Measurements from ENCODE around the gene CDKN2B-AS1. TPM values are rescaled to one million over a fixed set of nuclear protein-coding genes. Genes with fewer than 3 reads are reported as not detected.

The CDKN2B-AS1 gene
- total RNA-seq, 4 donors from 2014 or later: 22.7 to 129 (median 52.0) TPM

GRCh38 chr9:22148528-22148875 lies 153.9 kb downstream of the CDKN2B-AS1 start:
- H3K4me1 ChIP-seq: no peaks in the 10 kb centered on the region
- no peak overlapping the region for H3K27ac ChIP-seq
- no peak for DNase-seq
- no peaks in the 10 kb centered on the region for H3K27me3 ChIP-seq
- no peaks in the 10 kb centered on the region for H3K36me3 ChIP-seq
- TF ChIP-seq POLR2A (IDR thresholded peaks at IDR 0.05) (no peak), CTCF (IDR thresholded peaks at IDR 0.05) (no peak)
- H3K4me3 ChIP-seq: no peak overlapping the region
- no peaks in the 10 kb centered on the region for H3K9me3 ChIP-seq

- Histone ChIP-seq H3K27me3 (no peaks in the 10 kb centered on the region), H3K36me3 (no peaks in the 10 kb centered on the region), H3K4me1 (no peaks in the 10 kb centered on the region), H3K9me3 (no peaks in the 10 kb centered on the region), H3K4me3 (no peak overlapping the region), H3K27ac (no peak overlapping the region)
- no peak for DNase-seq
- no peak for TF ChIP-seq CTCF (IDR thresholded peaks at IDR 0.05)
These were observed 154.5 kb downstream of the CDKN2B-AS1 start for GRCh38 chr9:22148876-22149637.

- H3K27ac ChIP-seq: no peak overlapping the region
- H3K27me3 ChIP-seq: no peaks in the 10 kb centered on the region
- no peak for DNase-seq
- no peaks in the 10 kb centered on the region for H3K9me3 ChIP-seq
- no peak for TF ChIP-seq CTCF (IDR thresholded peaks at IDR 0.05)
- no peak for TF ChIP-seq POLR2A (IDR thresholded peaks at IDR 0.05)
- no peaks in the 10 kb centered on the region for H3K36me3 ChIP-seq
- H3K4me1 ChIP-seq: peaks cover 0 to 10% (median 0%) of the 10 kb centered on the region in 4 donors
- no peak overlapping the region for H3K4me3 ChIP-seq
These were observed 159.5 kb downstream of the CDKN2B-AS1 start for GRCh38 chr9:22154064-22154463.

- TF ChIP-seq CTCF (IDR thresholded peaks at IDR 0.05) (no peak), POLR2A (IDR thresholded peaks at IDR 0.05) (no peak)
- peaks cover 0 to 10% (median 0%) of the 10 kb centered on the region in 4 donors for H3K4me1 ChIP-seq
- no peak overlapping the region for H3K27ac ChIP-seq
- H3K4me3 ChIP-seq: no peak overlapping the region
- no peak for DNase-seq
- no peaks in the 10 kb centered on the region for H3K9me3 ChIP-seq
- H3K27me3 ChIP-seq: no peaks in the 10 kb centered on the region
- H3K36me3 ChIP-seq: no peaks in the 10 kb centered on the region
These were observed 162.0 kb downstream of the CDKN2B-AS1 start for GRCh38 chr9:22156586-22156985.

GRCh38 chr9:22157276-22157675 lies 162.7 kb downstream of the CDKN2B-AS1 start:
- H3K27me3 ChIP-seq: no peaks in the 10 kb centered on the region
- H3K4me3 ChIP-seq: no peak overlapping the region
- no peak overlapping the region for H3K27ac ChIP-seq
- TF ChIP-seq CTCF (IDR thresholded peaks at IDR 0.05) (no peak), POLR2A (IDR thresholded peaks at IDR 0.05) (no peak)
- H3K9me3 ChIP-seq: no peaks in the 10 kb centered on the region
- no peaks in the 10 kb centered on the region for H3K36me3 ChIP-seq
- peaks cover 0 to 10% (median 0%) of the 10 kb centered on the region in 4 donors for H3K4me1 ChIP-seq
- DNase-seq: no peak

Measured in Peyer's patch (tissue), 4 donors.